GM12892 (cell line): ENCODE results near the gene GNA14.
A peak's percentile ranks its signal among the peaks of the same experiment; 100 is the strongest.

ENCODE experiments used
- DNase-seq: peaks from one replicate; pipeline ENCODE4 v3.0.0; 2011; ENCODE audit not compliant: insufficient read length
- FAIRE-seq: peaks from 2 replicates; lab custom pipeline; 2011; peaks lifted over from hg19 to GRCh38; lab: Jason Lieb, UNC
- POLR2A ChIP-seq: IDR thresholded peaks from 2 replicates; pipeline ENCODE4 v1.6.1; 2011; ENCODE audit warnings: low read depth, low read length, control low read depth
- POLR2AphosphoS5 ChIP-seq: IDR thresholded peaks from 2 replicates; pipeline ENCODE4 v1.6.1; 2011; ENCODE audit warnings: low read depth, low read length, control low read depth
- TAF1 ChIP-seq: IDR thresholded peaks from 2 replicates; pipeline ENCODE4 v1.6.1; 2011; ENCODE audit warnings: low read depth, mild to moderate bottlenecking, control low read depth, low read length, borderline replicate concordance

The GNA14 gene

GRCh38 chr9:77488439-77489126, 159.5 kb downstream of the GNA14 start:
- DNase-seq (no peak), FAIRE-seq (no peak)
- no peak for TF ChIP-seq TAF1
- TF ChIP-seq POLR2AphosphoS5 = no peak
- no peak for TF ChIP-seq POLR2A

DNA sequence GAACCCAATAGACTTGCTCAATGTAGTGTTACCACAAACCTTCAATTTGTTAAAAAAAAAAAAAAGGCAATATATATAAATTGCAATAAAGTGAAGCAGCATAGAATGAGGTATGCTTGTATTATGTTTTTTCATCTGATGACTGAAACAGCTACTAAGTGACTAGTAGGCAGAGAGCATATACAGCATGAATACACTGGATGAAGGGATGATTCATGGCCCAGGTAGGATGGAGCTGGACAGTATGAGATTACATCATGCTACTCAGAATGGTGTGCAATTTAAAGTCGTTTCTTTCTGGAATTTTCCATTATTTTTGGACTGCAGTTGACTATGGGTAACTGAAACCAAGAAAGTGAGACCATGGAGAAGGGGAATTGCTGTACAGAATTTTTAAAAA, 161.2 kb downstream of the GNA14 start:
- TF ChIP-seq POLR2AphosphoS5 = no peak
- no peak for TF ChIP-seq POLR2A
- TF ChIP-seq TAF1 = no peak
- DNase-seq = no peak
- FAIRE-seq = no peak

- DNase-seq (no peak), FAIRE-seq (no peak)
- TF ChIP-seq TAF1 = no peak
- no peak for TF ChIP-seq POLR2A
- TF ChIP-seq POLR2AphosphoS5 = no peak
Observed at GRCh38 chr9:77486463-77486862, 161.7 kb downstream of the GNA14 start.

- peak; percentile 74 for FAIRE-seq
- no peak for DNase-seq
- no peak for TF ChIP-seq POLR2AphosphoS5
- TF ChIP-seq TAF1 = no peak
- no peak; the same call in 1 of the 2 replicates for TF ChIP-seq POLR2A
Observed at GRCh38 chr9:77475641-77476473, 172.3 kb downstream of the GNA14 start.

DNA sequence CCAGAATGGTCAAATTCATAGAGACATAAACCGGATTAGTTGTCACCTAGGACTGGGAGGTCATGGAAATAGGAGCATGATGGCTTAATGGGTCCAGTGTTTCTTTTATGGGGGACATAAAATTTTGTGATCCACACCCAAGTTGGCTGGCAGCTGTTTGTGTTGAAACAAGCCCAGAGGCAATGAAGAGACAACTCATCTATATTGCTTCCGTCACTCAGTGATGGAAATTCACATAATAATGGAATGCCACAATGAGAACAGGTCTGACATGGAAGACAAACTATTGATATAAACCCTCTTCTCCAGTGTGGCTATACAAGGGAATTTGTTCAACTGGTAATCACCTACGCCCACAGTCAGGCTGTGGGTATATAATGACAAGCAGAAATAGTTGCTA, 173.2 kb downstream of the GNA14 start:
- TF ChIP-seq POLR2AphosphoS5 (no peak), TAF1 (no peak), POLR2A (no peak)
- DNase-seq (no peak), FAIRE-seq (peak; percentile 27)

DNA sequence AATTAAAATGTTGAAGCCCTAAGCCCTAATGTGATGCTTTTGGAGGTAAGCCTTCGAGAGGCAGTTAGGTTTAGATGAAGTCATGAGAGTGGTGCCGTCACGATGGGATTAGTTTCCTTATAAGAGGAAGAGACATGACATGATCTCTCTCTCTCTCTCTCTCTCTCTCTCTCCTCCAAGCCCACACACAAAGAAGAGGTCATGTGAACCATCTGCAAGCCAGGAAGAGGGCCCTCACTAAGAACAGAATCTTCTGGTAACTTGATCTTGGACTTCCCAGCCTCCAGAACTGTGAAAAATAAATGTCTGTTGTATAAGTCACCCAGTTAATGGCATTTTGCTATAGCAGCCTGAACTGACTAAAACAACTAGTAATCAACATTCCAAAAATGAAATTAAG, 175.5 kb downstream of the GNA14 start:
- DNase-seq (no peak), FAIRE-seq (no peak)
- no peak for TF ChIP-seq POLR2AphosphoS5
- TF ChIP-seq TAF1 = no peak
- no peak for TF ChIP-seq POLR2A

- DNase-seq (no peak), FAIRE-seq (no peak)
- TF ChIP-seq POLR2AphosphoS5 = no peak
- TF ChIP-seq POLR2A = no peak
- no peak for TF ChIP-seq TAF1
Observed at GRCh38 chr9:77471572-77471971, 176.6 kb downstream of the GNA14 start.

GRCh38 chr9:77469515-77470231, 178.4 kb downstream of the GNA14 start:
- DNase-seq = no peak
- FAIRE-seq = no peak

DNA sequence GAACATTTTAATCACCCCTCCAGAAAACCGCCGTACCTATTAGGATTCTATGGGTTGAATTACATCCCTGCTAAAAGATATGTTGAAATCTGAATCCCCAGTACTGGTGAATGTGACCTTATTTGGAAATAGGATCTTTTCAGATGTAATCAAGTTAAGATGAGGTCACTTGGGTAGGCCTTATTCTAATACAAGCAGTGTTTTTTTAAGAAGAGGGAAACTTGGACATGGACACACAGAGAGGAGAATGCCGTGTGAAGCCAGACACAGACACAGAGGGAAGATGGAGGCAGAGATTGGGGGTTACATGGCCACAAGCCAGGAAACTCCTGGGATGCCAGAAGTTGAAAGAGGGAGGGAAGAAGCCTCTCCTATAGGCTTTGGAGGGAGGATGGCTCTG, 183.5 kb downstream of the GNA14 start:
- no peak for DNase-seq
- no peak for FAIRE-seq
- no peak for TF ChIP-seq POLR2A
- no peak for TF ChIP-seq TAF1
- TF ChIP-seq POLR2AphosphoS5 = no peak

More at GRCh38 chr9:77469515-77470231, 178.4 kb downstream of the GNA14 start:
- TF ChIP-seq POLR2A = no peak
- no peak for TF ChIP-seq POLR2AphosphoS5
- TF ChIP-seq TAF1 = no peak

GRCh38 chr9:77463151-77463550, 185.0 kb downstream of the GNA14 start:
- FAIRE-seq = no peak
- DNase-seq = no peak

DNA sequence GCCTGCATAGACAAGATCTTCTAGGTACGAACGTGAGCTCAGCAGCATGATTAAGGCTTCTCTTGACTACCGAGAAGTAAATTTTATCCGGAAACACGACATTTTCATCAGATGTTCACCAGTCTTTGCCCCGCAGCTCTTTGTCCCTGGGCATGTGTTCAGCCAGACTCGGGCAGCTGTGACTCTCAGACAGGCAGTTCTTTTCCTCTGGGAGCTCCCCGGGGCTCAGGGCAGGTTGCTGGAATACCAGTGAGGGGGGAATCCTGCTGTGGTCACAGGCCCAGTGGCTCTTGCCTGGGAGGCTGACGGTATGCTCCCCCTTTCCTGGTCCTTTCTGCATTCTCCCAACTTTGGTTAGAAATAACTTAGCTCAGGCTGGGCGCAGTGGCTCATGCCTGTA, 186.1 kb downstream of the GNA14 start:
- no peak for TF ChIP-seq POLR2AphosphoS5
- no peak for TF ChIP-seq POLR2A
- TF ChIP-seq TAF1 = no peak
- no peak for DNase-seq
- FAIRE-seq = no peak

More at GRCh38 chr9:77463151-77463550, 185.0 kb downstream of the GNA14 start:
- TF ChIP-seq TAF1 = no peak
- TF ChIP-seq POLR2AphosphoS5 = no peak
- no peak for TF ChIP-seq POLR2A
